Body of pancreas (tissue), 4 donors: ENCODE results near the gene RASL12.

ENCODE experiments used
- POLR2A ChIP-seq, 3 donors: fragments of 450-650 bp; IDR thresholded peaks; one replicate each; pipeline ENCODE4 v1.6.1; 2016; ENCODE audit warnings: antibody characterized with exemption in 3 of 3, mild to moderate bottlenecking in 2 of 3
- TF ChIP-seq, protein P1 (sequence below), 7 experiments: fragments of 450-650 bp in 4 of 7; fragments of 200-600 bp in 3 of 7; sonication (generic) in 3 of 7; IDR thresholded peaks; one replicate each; pipeline ENCODE4 v1.5.1; 2016 to 2019; ENCODE audit warnings: antibody characterized with exemption in 7 of 7

DNA sequence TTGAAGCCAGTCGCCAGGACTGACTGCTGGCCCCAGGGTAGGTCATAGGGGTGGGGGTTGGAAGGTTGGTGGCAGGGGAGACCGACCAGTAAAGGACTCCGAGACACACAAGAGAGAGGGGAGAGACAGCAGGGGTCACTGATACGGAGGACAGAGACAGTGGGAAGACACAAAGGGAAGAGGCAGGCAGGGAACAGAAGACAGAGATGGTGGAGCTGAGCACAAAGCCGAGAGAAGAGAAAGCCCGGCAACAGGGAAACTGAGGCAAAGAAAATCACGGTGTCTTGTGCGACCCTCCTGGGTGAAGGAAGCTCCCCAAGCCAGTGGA, 510 bp downstream of the RASL12 start:
- TF ChIP-seq, protein P1, sequence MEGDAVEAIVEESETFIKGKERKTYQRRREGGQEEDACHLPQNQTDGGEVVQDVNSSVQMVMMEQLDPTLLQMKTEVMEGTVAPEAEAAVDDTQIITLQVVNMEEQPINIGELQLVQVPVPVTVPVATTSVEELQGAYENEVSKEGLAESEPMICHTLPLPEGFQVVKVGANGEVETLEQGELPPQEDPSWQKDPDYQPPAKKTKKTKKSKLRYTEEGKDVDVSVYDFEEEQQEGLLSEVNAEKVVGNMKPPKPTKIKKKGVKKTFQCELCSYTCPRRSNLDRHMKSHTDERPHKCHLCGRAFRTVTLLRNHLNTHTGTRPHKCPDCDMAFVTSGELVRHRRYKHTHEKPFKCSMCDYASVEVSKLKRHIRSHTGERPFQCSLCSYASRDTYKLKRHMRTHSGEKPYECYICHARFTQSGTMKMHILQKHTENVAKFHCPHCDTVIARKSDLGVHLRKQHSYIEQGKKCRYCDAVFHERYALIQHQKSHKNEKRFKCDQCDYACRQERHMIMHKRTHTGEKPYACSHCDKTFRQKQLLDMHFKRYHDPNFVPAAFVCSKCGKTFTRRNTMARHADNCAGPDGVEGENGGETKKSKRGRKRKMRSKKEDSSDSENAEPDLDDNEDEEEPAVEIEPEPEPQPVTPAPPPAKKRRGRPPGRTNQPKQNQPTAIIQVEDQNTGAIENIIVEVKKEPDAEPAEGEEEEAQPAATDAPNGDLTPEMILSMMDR (IDR thresholded peaks at IDR 0.05) = no peak
- no peak for TF ChIP-seq POLR2A (IDR thresholded peaks at IDR 0.05)
